K562 (cell line): ENCODE results near the gene MUC3A. TPM values are rescaled to one million over a fixed set of nuclear protein-coding genes. Genes with fewer than 3 reads are reported as not detected.
A peak's percentile ranks its signal among the peaks of the same experiment; 100 is the strongest.

Experiments used
- AFF4 ChIP-seq: sonication (generic); formaldehyde crosslinking; IDR thresholded peaks from 2 replicates; pipeline ENCODE4 v1.8.0; 2023; ENCODE audit warnings: mild to moderate bottlenecking, missing genetic modification reagents
- CCNT2 ChIP-seq: IDR thresholded peaks from 2 replicates; pipeline ENCODE4 v1.6.1; 2011; ENCODE audit warnings: borderline replicate concordance, low read depth, mild to moderate bottlenecking, moderate library complexity, mixed read lengths, low read length; ENCODE audit not compliant: insufficient read length; ENCODE audit errors: extremely low read depth
- CGGBP1 ChIP-seq: fragments of 250-450 bp; sonication (Bioruptor Pico); IDR thresholded peaks from 2 replicates; pipeline ENCODE4 v1.9.0; 2021; ENCODE audit warnings: mild to moderate bottlenecking
- DMBX1 ChIP-seq: fragments of 250-450 bp; sonication (Bioruptor Pico); IDR thresholded peaks from 2 replicates; pipeline ENCODE4 v1.8.0; 2022; ENCODE audit warnings: inconsistent platforms, mild to moderate bottlenecking, moderate library complexity, borderline replicate concordance
- EP300 ChIP-seq: IDR thresholded peaks from 2 replicates; pipeline ENCODE4 v1.6.1; 2012; ENCODE audit warnings: low read length, improper control_type of control experiment
- KLF16 ChIP-seq: IDR thresholded peaks from 2 replicates; pipeline ENCODE4 v1.6.1; 2016; ENCODE audit warnings: antibody characterized with exemption
- TBL1XR1 ChIP-seq, 2 experiments: IDR thresholded peaks; 2 replicates each; pipeline ENCODE4 v1.6.1; 2012; ENCODE audit warnings: improper control_type of control experiment in 2 of 2, low read length in 2 of 2, mild to moderate bottlenecking in 1 of 2
- ZNF23 ChIP-seq: fragments of 250-450 bp; sonication (Bioruptor Pico); IDR thresholded peaks from 2 replicates; pipeline ENCODE4 v1.4.0; 2020; ENCODE audit warnings: mild to moderate bottlenecking
- ZNF77 ChIP-seq: fragments of 250-450 bp; sonication (Bioruptor Pico); IDR thresholded peaks from 2 replicates; pipeline ENCODE4 v1.5.0; 2020
- polyA plus RNA-seq, 8 experiments: library from polyadenylated mRNA; depleted of rRNA in 4 of 8; stranded (reverse) in 5 of 8; unstranded in 3 of 8; fragments of >200 nt; fragmentation: Nextera tagmentation in 2 of 8; fragmentation: Illumina TruSeq in 1 of 8; extraction: Ambion mirVana in 2 of 8; extraction: Trizol in 1 of 8; gene quantifications; 2 replicates each; pipeline versions ENCODE4 v1.2.1 to v1.2.3, GENCODE V29; 2011 to 2014; ENCODE audit warnings: inconsistent platforms in 1 of 8, missing spikeins in 1 of 8
- total RNA-seq, 7 experiments: library from RNA; depleted of rRNA in 6 of 7; stranded (reverse); fragments of >200 nt in 6 of 7; fragmentation: Illumina TruSeq in 2 of 7; extraction: Trizol in 2 of 7; gene quantifications; 2 replicates each; pipeline versions ENCODE4 v1.2.1 to v1.2.3, GENCODE V29; 2011 to 2021; ENCODE audit warnings: low replicate concordance in 1 of 7
- TF ChIP-seq, protein P1 (sequence below), 2 experiments: fragments of 150-350 bp in 1 of 2; IDR thresholded peaks; 2 replicates each; pipeline ENCODE4 v1.6.1; 2012 to 2016; ENCODE audit warnings: low read depth in 2 of 2, low read length in 2 of 2, mild to moderate bottlenecking in 1 of 2, moderate library complexity in 1 of 2
- TF ChIP-seq, protein P2 (sequence below): fragments of 250-450 bp; sonication (Bioruptor Pico); IDR thresholded peaks from 2 replicates; pipeline ENCODE4 v1.4.0; 2020; ENCODE audit warnings: mild to moderate bottlenecking, moderate library complexity
- TF ChIP-seq, protein P3 (sequence below): fragments of 200-400 bp; formaldehyde crosslinking; IDR thresholded peaks from 2 replicates; pipeline ENCODE4 v1.6.1; 2017; ENCODE audit warnings: mild to moderate bottlenecking, low read depth, low read length, moderate library complexity

The MUC3A gene
- total and polyA plus RNA-seq, 9 of the 15 experiments (the other 6 are each of a cell fraction or from before 2014, with no cell fraction given): 0.06 to 2.2 (median 0.20) TPM; not detected in 1

DNA sequence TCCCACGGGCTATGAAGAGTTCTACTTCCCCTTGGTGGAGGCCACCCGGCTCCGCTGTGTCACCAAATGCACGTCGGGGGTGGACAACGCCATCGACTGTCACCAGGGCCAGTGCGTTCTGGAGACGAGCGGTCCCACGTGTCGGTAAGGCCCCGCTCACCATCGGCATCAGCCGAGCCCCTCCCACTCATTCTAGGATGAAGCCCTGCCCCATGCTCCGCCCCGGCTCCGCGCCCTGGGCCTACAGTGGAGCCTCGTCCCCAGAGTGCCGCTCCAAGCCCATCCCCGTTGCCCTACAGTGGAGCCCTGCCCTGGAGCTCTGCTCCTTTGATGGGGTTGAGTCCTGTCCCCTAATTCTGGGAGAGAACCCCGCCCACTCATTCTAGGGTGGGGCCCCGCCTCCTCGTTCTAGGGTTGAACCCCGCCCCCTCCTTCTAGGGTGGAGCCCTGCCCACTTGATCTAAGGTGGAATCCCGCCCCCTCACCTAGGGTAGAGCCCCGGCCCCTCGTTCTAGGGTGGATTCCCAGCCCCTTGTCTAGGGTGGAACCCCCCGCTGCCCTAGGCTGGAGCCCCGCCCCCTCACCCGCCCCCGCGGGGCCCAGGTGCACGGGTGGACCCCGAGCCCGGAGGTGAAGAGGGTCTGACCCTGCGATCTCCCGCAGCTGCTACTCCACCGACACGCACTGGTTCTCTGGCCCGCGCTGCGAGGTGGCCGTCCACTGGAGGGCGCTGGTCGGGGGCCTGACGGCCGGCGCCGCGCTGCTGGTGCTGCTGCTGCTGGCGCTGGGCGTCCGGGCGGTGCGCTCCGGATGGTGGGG is 16.6 kb downstream of the MUC3A start (continued):
- TF ChIP-seq, protein P1, sequence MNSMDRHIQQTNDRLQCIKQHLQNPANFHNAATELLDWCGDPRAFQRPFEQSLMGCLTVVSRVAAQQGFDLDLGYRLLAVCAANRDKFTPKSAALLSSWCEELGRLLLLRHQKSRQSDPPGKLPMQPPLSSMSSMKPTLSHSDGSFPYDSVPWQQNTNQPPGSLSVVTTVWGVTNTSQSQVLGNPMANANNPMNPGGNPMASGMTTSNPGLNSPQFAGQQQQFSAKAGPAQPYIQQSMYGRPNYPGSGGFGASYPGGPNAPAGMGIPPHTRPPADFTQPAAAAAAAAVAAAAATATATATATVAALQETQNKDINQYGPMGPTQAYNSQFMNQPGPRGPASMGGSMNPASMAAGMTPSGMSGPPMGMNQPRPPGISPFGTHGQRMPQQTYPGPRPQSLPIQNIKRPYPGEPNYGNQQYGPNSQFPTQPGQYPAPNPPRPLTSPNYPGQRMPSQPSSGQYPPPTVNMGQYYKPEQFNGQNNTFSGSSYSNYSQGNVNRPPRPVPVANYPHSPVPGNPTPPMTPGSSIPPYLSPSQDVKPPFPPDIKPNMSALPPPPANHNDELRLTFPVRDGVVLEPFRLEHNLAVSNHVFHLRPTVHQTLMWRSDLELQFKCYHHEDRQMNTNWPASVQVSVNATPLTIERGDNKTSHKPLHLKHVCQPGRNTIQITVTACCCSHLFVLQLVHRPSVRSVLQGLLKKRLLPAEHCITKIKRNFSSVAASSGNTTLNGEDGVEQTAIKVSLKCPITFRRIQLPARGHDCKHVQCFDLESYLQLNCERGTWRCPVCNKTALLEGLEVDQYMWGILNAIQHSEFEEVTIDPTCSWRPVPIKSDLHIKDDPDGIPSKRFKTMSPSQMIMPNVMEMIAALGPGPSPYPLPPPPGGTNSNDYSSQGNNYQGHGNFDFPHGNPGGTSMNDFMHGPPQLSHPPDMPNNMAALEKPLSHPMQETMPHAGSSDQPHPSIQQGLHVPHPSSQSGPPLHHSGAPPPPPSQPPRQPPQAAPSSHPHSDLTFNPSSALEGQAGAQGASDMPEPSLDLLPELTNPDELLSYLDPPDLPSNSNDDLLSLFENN (IDR thresholded peaks at IDR 0.05; ENCODE audit: low read depth in 2 of 2, low read length in 2 of 2): no peak
- TF ChIP-seq CGGBP1 (CRISPR knock-in tag) (0 out of 2 replicates have a peak, but pooled peaks have one; percentile 49), EP300 (peak; percentile 27; the same call in 1 of the 2 replicates), ZNF23 (CRISPR knock-in tag) (no peak), ZNF77 (CRISPR knock-in tag) (no peak), TBL1XR1 (IDR thresholded peaks at IDR 0.05; ENCODE audit: low read length in 2 of 2) (peak in 1 of 2 experiments; percentile 72; a peak in 1 of 4 replicates), KLF16 (0 out of 2 replicates have a peak, but pooled peaks have one; percentile 25), AFF4 (peak; percentile 14; the same call in 1 of the 2 replicates), CCNT2 (peak; percentile 87), DMBX1 (CRISPR knock-in tag) (0 out of 2 replicates have a peak, but pooled peaks have one; percentile 17)
- TF ChIP-seq, protein P2, sequence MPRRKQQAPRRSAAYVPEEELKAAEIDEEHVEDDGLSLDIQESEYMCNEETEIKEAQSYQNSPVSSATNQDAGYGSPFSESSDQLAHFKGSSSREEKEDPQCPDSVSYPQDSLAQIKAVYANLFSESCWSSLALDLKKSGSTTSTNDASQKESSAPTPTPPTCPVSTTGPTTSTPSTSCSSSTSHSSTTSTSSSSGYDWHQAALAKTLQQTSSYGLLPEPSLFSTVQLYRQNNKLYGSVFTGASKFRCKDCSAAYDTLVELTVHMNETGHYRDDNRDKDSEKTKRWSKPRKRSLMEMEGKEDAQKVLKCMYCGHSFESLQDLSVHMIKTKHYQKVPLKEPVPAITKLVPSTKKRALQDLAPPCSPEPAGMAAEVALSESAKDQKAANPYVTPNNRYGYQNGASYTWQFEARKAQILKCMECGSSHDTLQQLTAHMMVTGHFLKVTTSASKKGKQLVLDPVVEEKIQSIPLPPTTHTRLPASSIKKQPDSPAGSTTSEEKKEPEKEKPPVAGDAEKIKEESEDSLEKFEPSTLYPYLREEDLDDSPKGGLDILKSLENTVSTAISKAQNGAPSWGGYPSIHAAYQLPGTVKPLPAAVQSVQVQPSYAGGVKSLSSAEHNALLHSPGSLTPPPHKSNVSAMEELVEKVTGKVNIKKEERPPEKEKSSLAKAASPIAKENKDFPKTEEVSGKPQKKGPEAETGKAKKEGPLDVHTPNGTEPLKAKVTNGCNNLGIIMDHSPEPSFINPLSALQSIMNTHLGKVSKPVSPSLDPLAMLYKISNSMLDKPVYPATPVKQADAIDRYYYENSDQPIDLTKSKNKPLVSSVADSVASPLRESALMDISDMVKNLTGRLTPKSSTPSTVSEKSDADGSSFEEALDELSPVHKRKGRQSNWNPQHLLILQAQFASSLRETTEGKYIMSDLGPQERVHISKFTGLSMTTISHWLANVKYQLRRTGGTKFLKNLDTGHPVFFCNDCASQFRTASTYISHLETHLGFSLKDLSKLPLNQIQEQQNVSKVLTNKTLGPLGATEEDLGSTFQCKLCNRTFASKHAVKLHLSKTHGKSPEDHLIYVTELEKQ (CRISPR knock-in tag): no peak
- TF ChIP-seq, protein P3, sequence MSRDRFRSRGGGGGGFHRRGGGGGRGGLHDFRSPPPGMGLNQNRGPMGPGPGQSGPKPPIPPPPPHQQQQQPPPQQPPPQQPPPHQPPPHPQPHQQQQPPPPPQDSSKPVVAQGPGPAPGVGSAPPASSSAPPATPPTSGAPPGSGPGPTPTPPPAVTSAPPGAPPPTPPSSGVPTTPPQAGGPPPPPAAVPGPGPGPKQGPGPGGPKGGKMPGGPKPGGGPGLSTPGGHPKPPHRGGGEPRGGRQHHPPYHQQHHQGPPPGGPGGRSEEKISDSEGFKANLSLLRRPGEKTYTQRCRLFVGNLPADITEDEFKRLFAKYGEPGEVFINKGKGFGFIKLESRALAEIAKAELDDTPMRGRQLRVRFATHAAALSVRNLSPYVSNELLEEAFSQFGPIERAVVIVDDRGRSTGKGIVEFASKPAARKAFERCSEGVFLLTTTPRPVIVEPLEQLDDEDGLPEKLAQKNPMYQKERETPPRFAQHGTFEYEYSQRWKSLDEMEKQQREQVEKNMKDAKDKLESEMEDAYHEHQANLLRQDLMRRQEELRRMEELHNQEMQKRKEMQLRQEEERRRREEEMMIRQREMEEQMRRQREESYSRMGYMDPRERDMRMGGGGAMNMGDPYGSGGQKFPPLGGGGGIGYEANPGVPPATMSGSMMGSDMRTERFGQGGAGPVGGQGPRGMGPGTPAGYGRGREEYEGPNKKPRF: no peak
